ENCODE results near the gene EBF4.

DNA sequence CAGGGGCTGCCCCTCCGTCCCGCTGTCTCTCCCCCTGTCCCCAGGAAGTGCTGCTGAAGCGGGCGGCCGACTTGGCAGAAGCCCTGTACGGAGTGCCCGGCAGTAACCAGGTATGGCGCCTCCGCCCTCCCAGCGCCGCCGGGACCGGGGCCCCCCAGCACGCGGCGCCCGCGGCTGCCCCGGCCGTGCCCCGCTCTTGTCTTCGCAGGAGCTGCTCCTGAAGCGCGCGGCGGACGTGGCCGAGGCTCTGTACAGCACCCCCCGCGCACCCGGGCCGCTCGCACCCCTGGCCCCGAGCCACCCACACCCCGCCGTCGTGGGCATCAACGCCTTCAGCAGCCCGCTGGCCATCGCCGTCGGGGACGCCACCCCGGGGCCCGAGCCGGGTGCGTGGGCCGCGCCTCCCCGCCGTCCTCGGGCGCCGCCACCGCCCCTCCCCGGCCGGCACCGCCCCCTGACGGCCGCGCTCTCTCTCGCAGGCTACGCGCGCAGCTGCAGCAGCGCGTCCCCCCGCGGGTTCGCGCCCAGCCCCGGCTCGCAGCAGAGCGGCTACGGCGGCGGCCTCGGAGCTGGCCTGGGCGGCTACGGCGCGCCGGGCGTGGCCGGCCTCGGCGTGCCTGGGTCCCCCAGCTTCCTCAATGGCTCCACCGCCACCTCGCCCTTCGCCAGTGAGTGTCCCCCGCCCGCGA lies 59.4 kb downstream of the EBF4 start:
- TF ChIP-seq, protein P1, sequence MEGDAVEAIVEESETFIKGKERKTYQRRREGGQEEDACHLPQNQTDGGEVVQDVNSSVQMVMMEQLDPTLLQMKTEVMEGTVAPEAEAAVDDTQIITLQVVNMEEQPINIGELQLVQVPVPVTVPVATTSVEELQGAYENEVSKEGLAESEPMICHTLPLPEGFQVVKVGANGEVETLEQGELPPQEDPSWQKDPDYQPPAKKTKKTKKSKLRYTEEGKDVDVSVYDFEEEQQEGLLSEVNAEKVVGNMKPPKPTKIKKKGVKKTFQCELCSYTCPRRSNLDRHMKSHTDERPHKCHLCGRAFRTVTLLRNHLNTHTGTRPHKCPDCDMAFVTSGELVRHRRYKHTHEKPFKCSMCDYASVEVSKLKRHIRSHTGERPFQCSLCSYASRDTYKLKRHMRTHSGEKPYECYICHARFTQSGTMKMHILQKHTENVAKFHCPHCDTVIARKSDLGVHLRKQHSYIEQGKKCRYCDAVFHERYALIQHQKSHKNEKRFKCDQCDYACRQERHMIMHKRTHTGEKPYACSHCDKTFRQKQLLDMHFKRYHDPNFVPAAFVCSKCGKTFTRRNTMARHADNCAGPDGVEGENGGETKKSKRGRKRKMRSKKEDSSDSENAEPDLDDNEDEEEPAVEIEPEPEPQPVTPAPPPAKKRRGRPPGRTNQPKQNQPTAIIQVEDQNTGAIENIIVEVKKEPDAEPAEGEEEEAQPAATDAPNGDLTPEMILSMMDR (IDR thresholded peaks at IDR 0.05) = peak in 1 of 3 donors; percentile 24
- TF ChIP-seq POLR2A (IDR thresholded peaks at IDR 0.05) (no peak), POLR2AphosphoS5 (IDR thresholded peaks at IDR 0.05) (no peak)
